ENCODE data around the gene WDFY2. TPM values are rescaled to one million over a fixed set of nuclear protein-coding genes. Genes with fewer than 3 reads are reported as not detected.
A peak's percentile ranks its signal among the peaks of the same experiment; 100 is the strongest.
"Not testable (repeated sequence)": the region's sequence is repeated elsewhere in the genome, so short reads cannot be mapped to it uniquely, and the experiment has no call there.

The WDFY2 gene
- total RNA-seq, 1 donor from 2014 or later: 43.0 TPM

- peaks cover 4% of the 10 kb centered on the region for H3K36me3 Mint-ChIP-seq (ENCODE audit: unreplicated experiment)
- H3K4me1 Mint-ChIP-seq (ENCODE audit: low read depth, unreplicated experiment): peaks cover 35% of the 10 kb centered on the region
- TF ChIP-seq CTCF (IDR thresholded peaks at IDR 0.05; ENCODE audit: partially characterized antibody, unreplicated experiment): no peak
Measured at GRCh38 chr13:51644654-51645053, 60.4 kb downstream of the WDFY2 start.

DNA sequence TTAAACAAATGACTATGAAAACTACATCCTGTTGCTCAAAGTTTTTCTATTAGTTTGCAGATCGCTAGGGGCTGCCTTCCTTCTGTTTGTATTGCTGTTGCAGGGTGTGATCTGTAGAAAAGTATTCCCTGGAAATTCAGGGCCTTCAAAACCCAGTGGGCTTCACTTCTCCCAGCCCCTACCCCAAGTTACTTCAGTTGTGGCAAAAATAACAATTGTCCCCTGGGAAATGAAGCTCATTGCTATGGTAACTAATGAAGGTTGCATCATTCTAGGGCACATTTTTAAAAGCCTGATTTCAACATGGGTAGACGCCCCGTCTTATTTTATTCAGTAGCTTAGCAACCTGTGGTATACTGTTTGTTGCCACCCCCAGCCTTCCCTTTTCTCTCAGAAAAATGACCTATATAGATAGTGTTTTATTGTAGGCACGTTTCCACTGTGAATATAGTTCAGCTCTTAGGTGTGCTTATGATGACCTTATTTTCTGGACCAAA is 60.9 kb downstream of the WDFY2 start:
- Mint-ChIP-seq H3K27me3 (ENCODE audit: unreplicated experiment) (peaks cover 5% of the 10 kb centered on the region), H3K27ac (ENCODE audit: unreplicated experiment) (peak overlapping the region; percentile 91), H3K4me1 (ENCODE audit: low read depth, unreplicated experiment) (peaks cover 33% of the 10 kb centered on the region), H3K9me3 (ENCODE audit: unreplicated experiment) (peaks cover 4% of the 10 kb centered on the region), H3K4me3 (ENCODE audit: unreplicated experiment) (peak overlapping the region; percentile 79), H3K36me3 (ENCODE audit: unreplicated experiment) (peaks cover 4% of the 10 kb centered on the region)
- DNase-seq: no peak
- TF ChIP-seq CTCF (IDR thresholded peaks at IDR 0.05; ENCODE audit: partially characterized antibody, unreplicated experiment): no peak

More at GRCh38 chr13:51644654-51645053, 60.4 kb downstream of the WDFY2 start:
- no peak for DNase-seq
- H3K27me3 Mint-ChIP-seq (ENCODE audit: unreplicated experiment): peaks cover 5% of the 10 kb centered on the region
- H3K4me3 Mint-ChIP-seq (ENCODE audit: unreplicated experiment): peak overlapping the region; percentile 79
- H3K9me3 Mint-ChIP-seq (ENCODE audit: unreplicated experiment): peaks cover 4% of the 10 kb centered on the region
- peak overlapping the region; percentile 91 for H3K27ac Mint-ChIP-seq (ENCODE audit: unreplicated experiment)

- peaks cover 5% of the 10 kb centered on the region for H3K27me3 Mint-ChIP-seq (ENCODE audit: unreplicated experiment)
- no peak for TF ChIP-seq CTCF (IDR thresholded peaks at IDR 0.05; ENCODE audit: partially characterized antibody, unreplicated experiment)
- peak overlapping the region; percentile 91 for H3K27ac Mint-ChIP-seq (ENCODE audit: unreplicated experiment)
- H3K4me3 Mint-ChIP-seq (ENCODE audit: unreplicated experiment): peak overlapping the region; percentile 79
- H3K36me3 Mint-ChIP-seq (ENCODE audit: unreplicated experiment): peaks cover 5% of the 10 kb centered on the region
- peaks cover 4% of the 10 kb centered on the region for H3K9me3 Mint-ChIP-seq (ENCODE audit: unreplicated experiment)
- no peak for DNase-seq
- peaks cover 33% of the 10 kb centered on the region for H3K4me1 Mint-ChIP-seq (ENCODE audit: low read depth, unreplicated experiment)
Measured at GRCh38 chr13:51645761-51646670, 61.8 kb downstream of the WDFY2 start.

DNA sequence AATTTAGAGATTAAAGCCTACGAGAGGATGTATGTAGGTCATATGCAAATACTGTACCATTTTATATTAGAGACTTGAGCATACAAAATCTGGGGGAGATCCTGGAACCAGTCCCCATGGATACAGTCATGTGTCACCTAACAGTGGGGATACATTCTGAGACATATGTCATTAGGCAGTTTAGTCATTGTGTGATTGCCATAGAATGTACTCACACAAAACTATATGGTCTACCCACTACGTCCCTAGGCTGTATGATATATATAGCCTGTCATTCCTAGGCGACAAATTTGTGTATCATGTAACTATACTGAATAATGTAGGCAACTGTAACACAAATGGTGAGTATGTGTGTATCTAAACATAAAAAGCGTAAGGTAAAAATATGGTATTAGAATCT is 62.8 kb downstream of the WDFY2 start:
- TF ChIP-seq CTCF (IDR thresholded peaks at IDR 0.05; ENCODE audit: partially characterized antibody, unreplicated experiment): no peak
- Mint-ChIP-seq H3K9me3 (ENCODE audit: unreplicated experiment) (peaks cover 7% of the 10 kb centered on the region), H3K27ac (ENCODE audit: unreplicated experiment) (no peak overlapping the region), H3K36me3 (ENCODE audit: unreplicated experiment) (peaks cover 16% of the 10 kb centered on the region), H3K4me1 (ENCODE audit: low read depth, unreplicated experiment) (peaks cover 33% of the 10 kb centered on the region), H3K4me3 (ENCODE audit: unreplicated experiment) (no peak overlapping the region), H3K27me3 (ENCODE audit: unreplicated experiment) (peaks cover 7% of the 10 kb centered on the region)
- DNase-seq: no peak

- not testable (repeated sequence) for H3K4me1 Mint-ChIP-seq (ENCODE audit: low read depth, unreplicated experiment); H3K27me3 Mint-ChIP-seq (ENCODE audit: unreplicated experiment); H3K27ac Mint-ChIP-seq (ENCODE audit: unreplicated experiment); H3K4me3 Mint-ChIP-seq (ENCODE audit: unreplicated experiment); H3K9me3 Mint-ChIP-seq (ENCODE audit: unreplicated experiment); DNase-seq
- H3K36me3 Mint-ChIP-seq (ENCODE audit: unreplicated experiment): peaks cover 37% of the 10 kb centered on the region
Measured at GRCh38 chr13:51652193-51652592, 67.9 kb downstream of the WDFY2 start.

Measured in glutamatergic neuron (in vitro differentiated cells).